Measurements from ENCODE around the gene TLR2. TPM values are rescaled to one million over a fixed set of nuclear protein-coding genes. Genes with fewer than 3 reads are reported as not detected.

TLR2 gene
- total RNA-seq, 3 donors from 2014 or later (not counting 1 experiment from before 2014, with no cell fraction given): 2.7 to 20.4 (median 6.3) TPM

DNA sequence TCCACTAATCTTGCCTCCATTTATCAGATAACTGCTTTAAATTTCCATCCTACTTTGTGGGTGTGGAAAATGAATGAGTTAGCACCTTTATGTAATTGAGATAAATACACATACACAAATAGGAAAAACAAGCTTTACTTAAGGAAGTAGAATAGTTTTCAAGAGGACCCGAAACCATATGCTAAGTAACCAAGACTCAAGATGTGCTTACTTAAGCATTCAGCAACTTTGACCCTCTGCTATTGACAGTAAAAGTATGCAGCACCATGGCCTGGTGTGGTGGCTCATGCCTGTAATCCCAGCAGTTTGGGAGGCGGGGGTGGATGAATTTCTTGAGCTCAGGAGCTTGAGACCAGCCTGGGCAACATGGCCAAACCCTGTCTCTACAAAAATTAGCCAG lies 45.8 kb downstream of the TLR2 start:
- H3K27ac Mint-ChIP-seq: no peak overlapping the region
- intact Hi-C loops (cut with micrococcal nuclease): no loop called here
- H3K36me3 Mint-ChIP-seq: no peaks in the 10 kb centered on the region
- TF ChIP-seq, protein P1, sequence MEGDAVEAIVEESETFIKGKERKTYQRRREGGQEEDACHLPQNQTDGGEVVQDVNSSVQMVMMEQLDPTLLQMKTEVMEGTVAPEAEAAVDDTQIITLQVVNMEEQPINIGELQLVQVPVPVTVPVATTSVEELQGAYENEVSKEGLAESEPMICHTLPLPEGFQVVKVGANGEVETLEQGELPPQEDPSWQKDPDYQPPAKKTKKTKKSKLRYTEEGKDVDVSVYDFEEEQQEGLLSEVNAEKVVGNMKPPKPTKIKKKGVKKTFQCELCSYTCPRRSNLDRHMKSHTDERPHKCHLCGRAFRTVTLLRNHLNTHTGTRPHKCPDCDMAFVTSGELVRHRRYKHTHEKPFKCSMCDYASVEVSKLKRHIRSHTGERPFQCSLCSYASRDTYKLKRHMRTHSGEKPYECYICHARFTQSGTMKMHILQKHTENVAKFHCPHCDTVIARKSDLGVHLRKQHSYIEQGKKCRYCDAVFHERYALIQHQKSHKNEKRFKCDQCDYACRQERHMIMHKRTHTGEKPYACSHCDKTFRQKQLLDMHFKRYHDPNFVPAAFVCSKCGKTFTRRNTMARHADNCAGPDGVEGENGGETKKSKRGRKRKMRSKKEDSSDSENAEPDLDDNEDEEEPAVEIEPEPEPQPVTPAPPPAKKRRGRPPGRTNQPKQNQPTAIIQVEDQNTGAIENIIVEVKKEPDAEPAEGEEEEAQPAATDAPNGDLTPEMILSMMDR (IDR thresholded peaks at IDR 0.05): no peak
- H3K4me3 Mint-ChIP-seq: no peak overlapping the region
- no peak for ATAC-seq
- WGBS (ENCODE audit: insufficient coverage): 82% methylated on average over 2 of the region's 2 CpGs
- peaks cover 4% of the 10 kb centered on the region for H3K4me1 ChIP-seq (ENCODE audit: control insufficient read depth, insufficient read depth, low read length)
- H3K9me3 Mint-ChIP-seq: no peaks in the 10 kb centered on the region
- no peak overlapping the region for H3K27ac ChIP-seq (ENCODE audit: low read length)
- no peak overlapping the region for H3K4me3 ChIP-seq (ENCODE audit: low read length)
- H3K4me1 Mint-ChIP-seq: no peaks in the 10 kb centered on the region
- peaks cover 5 to 10% of the 10 kb centered on the region in 2 donors for H3K27me3 Mint-ChIP-seq (ENCODE audit: low read depth in 2 of 2)
- H3K36me3 ChIP-seq (ENCODE audit: control insufficient read depth, insufficient read depth, low read length): no peaks in the 10 kb centered on the region
- H3K27me3 ChIP-seq (ENCODE audit: control insufficient read depth, insufficient read depth, low read length): peaks cover 4% of the 10 kb centered on the region
- no peak for DNase-seq
- no peaks in the 10 kb centered on the region for H3K9me3 ChIP-seq (ENCODE audit: control insufficient read depth, insufficient read depth, low read length)

DNA sequence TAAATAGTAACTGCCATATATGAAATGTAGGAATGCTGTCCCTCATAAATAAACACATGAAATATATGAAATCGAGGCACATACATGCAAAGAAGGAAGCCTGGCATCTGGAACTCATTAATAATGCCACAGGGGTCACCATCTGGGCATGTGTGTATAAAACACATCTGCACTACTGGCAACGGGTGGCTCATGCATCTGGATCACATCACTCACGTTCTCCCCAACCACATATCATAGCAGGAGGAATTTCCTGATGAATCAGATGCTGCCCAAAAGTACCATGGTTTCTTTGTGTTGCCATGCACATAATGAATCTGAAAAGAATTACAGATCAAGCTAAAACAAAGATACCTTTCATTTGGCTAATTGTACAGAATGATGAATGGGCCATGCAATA lies 47.2 kb downstream of the TLR2 start:
- TF ChIP-seq, protein P1 (IDR thresholded peaks at IDR 0.05): no peak
- 53% methylated on average over 3 of the region's 3 CpGs for WGBS (ENCODE audit: insufficient coverage)
- no peak for ATAC-seq

DNA sequence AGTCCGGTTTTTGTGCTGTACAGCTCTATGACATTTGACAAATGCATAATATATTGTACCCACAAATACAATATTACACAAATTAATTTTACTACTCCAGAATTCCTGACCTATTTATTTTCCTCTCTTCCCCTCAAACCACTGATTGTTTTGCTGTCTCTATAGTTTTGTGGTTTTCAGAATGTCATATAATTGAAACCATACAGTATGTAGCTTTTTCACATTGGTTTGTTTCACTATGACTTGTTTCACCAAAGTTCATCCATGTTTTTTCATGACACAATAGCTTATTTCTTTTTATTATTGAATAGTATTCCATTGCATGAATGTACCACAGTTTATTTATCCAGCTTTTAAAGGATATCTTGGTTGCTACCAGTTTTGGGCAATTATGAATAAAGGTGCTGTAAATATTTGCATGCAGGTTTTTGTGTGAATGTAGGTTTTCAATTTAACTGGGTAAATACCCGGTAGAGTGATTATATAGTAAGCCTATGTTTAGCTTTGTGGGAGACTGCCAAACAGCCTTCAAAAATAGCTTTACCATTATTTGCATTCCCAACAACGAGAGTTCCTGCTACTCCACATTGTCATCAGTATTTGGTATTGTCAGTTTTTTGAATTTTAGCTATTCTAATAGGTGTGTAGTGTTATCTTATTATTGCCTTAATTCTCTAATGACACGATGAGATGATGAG lies 49.8 kb downstream of the TLR2 start:
- H3K27ac Mint-ChIP-seq: no peak overlapping the region
- Histone ChIP-seq H3K9me3 (ENCODE audit: control insufficient read depth, insufficient read depth, low read length) (no peaks in the 10 kb centered on the region), H3K27ac (ENCODE audit: low read length) (no peak overlapping the region), H3K4me1 (ENCODE audit: control insufficient read depth, insufficient read depth, low read length) (peaks cover 4% of the 10 kb centered on the region), H3K36me3 (ENCODE audit: control insufficient read depth, insufficient read depth, low read length) (no peaks in the 10 kb centered on the region), H3K4me3 (ENCODE audit: low read length) (no peak overlapping the region), H3K27me3 (ENCODE audit: control insufficient read depth, insufficient read depth, low read length) (peaks cover 4% of the 10 kb centered on the region)
- ATAC-seq: no peak
- no peaks in the 10 kb centered on the region for H3K4me1 Mint-ChIP-seq
- WGBS (ENCODE audit: insufficient coverage): 73% methylated on average over 2 of the region's 4 CpGs
- H3K9me3 Mint-ChIP-seq: peaks cover 0 to 2% of the 10 kb centered on the region in 2 donors
- TF ChIP-seq, protein P1 (IDR thresholded peaks at IDR 0.05): no peak
- H3K4me3 Mint-ChIP-seq: no peak overlapping the region
- H3K27me3 Mint-ChIP-seq (ENCODE audit: low read depth in 2 of 2): peaks cover 8 to 23% of the 10 kb centered on the region in 2 donors
- intact Hi-C loops (cut with micrococcal nuclease): no loop called here
- DNase-seq: no peak
- no peaks in the 10 kb centered on the region for H3K36me3 Mint-ChIP-seq

More for the DNA sequence above, 47.2 kb downstream of the TLR2 start:
- intact Hi-C loops (cut with micrococcal nuclease): no loop called here
- H3K4me1 Mint-ChIP-seq: no peaks in the 10 kb centered on the region
- H3K36me3 Mint-ChIP-seq: no peaks in the 10 kb centered on the region
- no peak overlapping the region for H3K27ac Mint-ChIP-seq
- no peak for DNase-seq
- H3K4me3 ChIP-seq (ENCODE audit: low read length): no peak overlapping the region
- H3K9me3 ChIP-seq (ENCODE audit: control insufficient read depth, insufficient read depth, low read length): no peaks in the 10 kb centered on the region
- no peak overlapping the region for H3K4me3 Mint-ChIP-seq
- peaks cover 4% of the 10 kb centered on the region for H3K4me1 ChIP-seq (ENCODE audit: control insufficient read depth, insufficient read depth, low read length)
- H3K9me3 Mint-ChIP-seq: no peaks in the 10 kb centered on the region
- H3K36me3 ChIP-seq (ENCODE audit: control insufficient read depth, insufficient read depth, low read length): no peaks in the 10 kb centered on the region
- H3K27ac ChIP-seq (ENCODE audit: low read length): no peak overlapping the region
- peaks cover 5 to 17% of the 10 kb centered on the region in 2 donors for H3K27me3 Mint-ChIP-seq (ENCODE audit: low read depth in 2 of 2)
- H3K27me3 ChIP-seq (ENCODE audit: control insufficient read depth, insufficient read depth, low read length): peaks cover 4% of the 10 kb centered on the region

All from natural killer cell (primary cell).